ENCODE measurements around the gene USP46. TPM values are rescaled to one million over a fixed set of nuclear protein-coding genes. Genes with fewer than 3 reads are reported as not detected.

USP46 gene
- total and polyA plus RNA-seq, 2 of the 4 experiments (the other 2 are of a cell fraction): 9.3 to 15.4 TPM

- no peak overlapping the region for H4K8ac ChIP-seq (ENCODE audit: low read depth in 2 of 2, low read length in 2 of 2)
- dilution Hi-C loops (cut with HindIII; ENCODE audit: low sequenced_read_pairs, unreplicated experiment): no loop called here
- in situ Hi-C loops (cut with MboI; ENCODE audit: low sequenced_read_pairs): no loop called here
- no peak overlapping the region for H3K9ac ChIP-seq (ENCODE audit: low read depth, low read length)
- no peaks in the 10 kb centered on the region for H3K4me1 ChIP-seq (ENCODE audit: control insufficient read depth, insufficient read depth, low read length)
- no peak overlapping the region for H2AFZ ChIP-seq (replicated peaks; ENCODE audit: low read length, poor library complexity)
- H4K91ac ChIP-seq (ENCODE audit: insufficient read depth, low read depth, low read length): no peak overlapping the region
- H3K36me3 ChIP-seq (ENCODE audit: control insufficient read depth, insufficient read depth, low read length): peaks cover 17% of the 10 kb centered on the region
- no peak overlapping the region for H3K18ac ChIP-seq (ENCODE audit: low read depth, low read length)
- H3K27ac ChIP-seq (ENCODE audit: insufficient read depth, low read length): no peak overlapping the region
- H2BK20ac ChIP-seq (ENCODE audit: low read depth, low read length): no peak overlapping the region
- DNase-seq (no peak), ATAC-seq (ENCODE audit: low read depth) (no peak)
- no TSS peak for BruUV-seq (replicated peaks)
- no peak overlapping the region for H3K4me2 ChIP-seq (ENCODE audit: low read depth, low read length)
- no CpG with 5 or more reads among the region's 7 CpGs for WGBS, 2 experiments (ENCODE audit: extremely low coverage in 2 of 2, insufficient read length in 1 of 2)
- H2AK5ac ChIP-seq (ENCODE audit: low read depth, low read length): no peak overlapping the region
- POLR2A ChIA-PET (ENCODE audit: unreplicated experiment): no interaction called here
- peaks cover 9% of the 10 kb centered on the region; the same call in 1 of the 2 replicates for H4K20me1 ChIP-seq (ENCODE audit: insufficient read depth, low read length)
- H3K14ac ChIP-seq (replicated peaks; ENCODE audit: low read depth, low read length): no peak overlapping the region
- no peak overlapping the region for H2BK120ac ChIP-seq (ENCODE audit: low read depth, low read length)
- intact Hi-C loops (cut with micrococcal nuclease): no loop called here
- H3K23ac ChIP-seq (ENCODE audit: low read depth, low read length): no peak overlapping the region
- H3K4me3 ChIP-seq (ENCODE audit: insufficient read depth, low read depth, low read length): no peak overlapping the region
- CTCF ChIA-PET: no interaction called here
- H3K4ac ChIP-seq (ENCODE audit: low read depth, low read length): no peak overlapping the region
- no peak overlapping the region for H2BK15ac ChIP-seq (ENCODE audit: low read depth, low read length)
- H2AK9ac ChIP-seq (replicated peaks; ENCODE audit: low read depth, low read length, poor library complexity): no peak overlapping the region
- H2BK5ac ChIP-seq (ENCODE audit: low read depth, low read length, poor library complexity, severe bottlenecking): no peak overlapping the region
- peaks cover 6% of the 10 kb centered on the region; the same call in 1 of the 2 replicates for H3K9me1 ChIP-seq (ENCODE audit: insufficient read depth, low read length)
- H3K27me3 ChIP-seq (ENCODE audit: control insufficient read depth, insufficient read depth, low read length): no peaks in the 10 kb centered on the region
- H3K56ac ChIP-seq (ENCODE audit: extremely low read depth, insufficient read depth, low read length): no peak overlapping the region
- H4K5ac ChIP-seq (ENCODE audit: low read depth, low read length): no peak overlapping the region
- H3K9me3 ChIP-seq (ENCODE audit: control insufficient read depth, insufficient read depth, low read length): no peaks in the 10 kb centered on the region
- TF ChIP-seq CHD1 (IDR thresholded peaks at IDR 0.05; ENCODE audit: low read depth, low read length): no peak
- no peak for TF ChIP-seq USF2 (IDR thresholded peaks at IDR 0.05; ENCODE audit: low read depth, low read length)
- TF ChIP-seq RFX5 (IDR thresholded peaks at IDR 0.05; ENCODE audit: low read depth, low read length): no peak
- no peak for TF ChIP-seq RCOR1 (IDR thresholded peaks at IDR 0.05; ENCODE audit: insufficient replicate concordance, low read length)
- TF ChIP-seq NFE2L2 (IDR thresholded peaks at IDR 0.05; ENCODE audit: low read depth, low read length): no peak
- TF ChIP-seq POLR2A (IDR thresholded peaks at IDR 0.05; ENCODE audit: low read depth, low read length): no peak
- TF ChIP-seq FOS (IDR thresholded peaks at IDR 0.05; ENCODE audit: low read depth, low read length): no peak
- peaks cover 19 to 32% of the 10 kb centered on the region in 2 experiments; a peak in 3 of 4 replicates for H3K79me1 ChIP-seq (ENCODE audit: low read depth in 1 of 2, low read length in 2 of 2)
Observed at GRCh38 chr4:52627876-52628275, 31.2 kb downstream of the USP46 start.
